ENCODE results near the gene AIG1.

Gene AIG1

GRCh38 chr6:143204045-143204444 lies 143.4 kb downstream of the AIG1 start:
- DNase-seq: no peak

GRCh38 chr6:143205131-143205535 lies 144.4 kb downstream of the AIG1 start:
- no peak for DNase-seq

- no peak for DNase-seq
These were observed 144.9 kb downstream of the AIG1 start for GRCh38 chr6:143205585-143205984.

- no peak for DNase-seq
These were observed 145.3 kb downstream of the AIG1 start for GRCh38 chr6:143205991-143206390.

GRCh38 chr6:143206550-143206949 lies 145.9 kb downstream of the AIG1 start:
- no peak for DNase-seq

- no peak for DNase-seq
These were observed 149.7 kb downstream of the AIG1 start for GRCh38 chr6:143210420-143210819.

- DNase-seq: no peak
These were observed 153.2 kb downstream of the AIG1 start for GRCh38 chr6:143213859-143214376.

- DNase-seq: no peak
These were observed 154.7 kb downstream of the AIG1 start for GRCh38 chr6:143215363-143215762.

GRCh38 chr6:143215771-143216170 lies 155.1 kb downstream of the AIG1 start:
- DNase-seq: no peak

- no peak for DNase-seq
These were observed 157.5 kb downstream of the AIG1 start for GRCh38 chr6:143218233-143218632.

- no peak for DNase-seq
These were observed 161.0 kb downstream of the AIG1 start for GRCh38 chr6:143221698-143222097.

- DNase-seq: no peak
These were observed 161.6 kb downstream of the AIG1 start for GRCh38 chr6:143222310-143222709.

GRCh38 chr6:143222801-143223231 lies 162.1 kb downstream of the AIG1 start:
- no peak for DNase-seq

GRCh38 chr6:143223895-143224294 lies 163.2 kb downstream of the AIG1 start:
- DNase-seq: no peak

GRCh38 chr6:143224516-143224915 lies 163.8 kb downstream of the AIG1 start:
- DNase-seq: no peak

GRCh38 chr6:143225929-143226328 lies 165.2 kb downstream of the AIG1 start:
- DNase-seq: no peak

- no peak for DNase-seq
These were observed 167.0 kb downstream of the AIG1 start for GRCh38 chr6:143227675-143228074.

GRCh38 chr6:143229400-143229799 lies 168.7 kb downstream of the AIG1 start:
- DNase-seq: no peak

GRCh38 chr6:143232849-143233248 lies 172.2 kb downstream of the AIG1 start:
- no peak for DNase-seq

- DNase-seq: no peak
These were observed 173.0 kb downstream of the AIG1 start for GRCh38 chr6:143233554-143234285.

GRCh38 chr6:143234734-143235133 lies 174.0 kb downstream of the AIG1 start:
- DNase-seq: no peak

GRCh38 chr6:143236151-143236798 lies 175.6 kb downstream of the AIG1 start:
- DNase-seq: no peak

GRCh38 chr6:143238306-143238705 lies 177.6 kb downstream of the AIG1 start:
- no peak for DNase-seq

GRCh38 chr6:143241111-143241510 lies 180.4 kb downstream of the AIG1 start:
- no peak for DNase-seq

All from activated CD4-positive, alpha-beta T cell treated with anti-CD3 and anti-CD28 coated beads, Interleukin-2, amount 50 U/mL, for 1 hour (primary cell).